ENCODE results near the gene SUCLG2.
"Not testable (repeated sequence)": the region's sequence is repeated elsewhere in the genome, so short reads cannot be mapped to it uniquely, and the experiment has no call there.

Gene SUCLG2

GRCh38 chr3:67605377-67605776, 49.0 kb downstream of the SUCLG2 start:
- DNase-seq = no peak

DNA sequence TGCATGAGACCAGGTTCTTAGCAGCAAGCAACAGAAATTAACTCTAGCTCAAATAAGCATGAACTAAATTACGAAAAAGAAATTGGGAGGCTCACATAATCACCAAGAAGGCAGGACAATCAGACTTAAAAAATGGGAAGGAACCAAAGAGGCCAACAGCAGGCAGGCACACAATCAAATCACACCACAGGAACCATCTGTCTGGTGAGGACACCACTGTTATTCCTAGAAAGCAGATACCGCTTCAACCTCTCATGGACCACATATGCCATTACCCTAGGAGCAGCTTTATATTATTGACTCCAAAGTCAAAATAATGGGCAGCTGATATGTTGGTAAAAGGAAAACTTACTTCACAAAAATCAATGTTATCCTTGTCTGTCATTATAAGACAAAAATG, 51.6 kb downstream of the SUCLG2 start:
- DNase-seq = no peak

- no peak for DNase-seq
Measured at GRCh38 chr3:67601919-67602608, 52.3 kb downstream of the SUCLG2 start.

GRCh38 chr3:67601385-67601784, 53.0 kb downstream of the SUCLG2 start:
- no peak for DNase-seq

- DNase-seq = no peak
Measured at GRCh38 chr3:67599821-67600220, 54.6 kb downstream of the SUCLG2 start.

GRCh38 chr3:67598814-67599556, 55.4 kb downstream of the SUCLG2 start:
- no peak for DNase-seq

DNA sequence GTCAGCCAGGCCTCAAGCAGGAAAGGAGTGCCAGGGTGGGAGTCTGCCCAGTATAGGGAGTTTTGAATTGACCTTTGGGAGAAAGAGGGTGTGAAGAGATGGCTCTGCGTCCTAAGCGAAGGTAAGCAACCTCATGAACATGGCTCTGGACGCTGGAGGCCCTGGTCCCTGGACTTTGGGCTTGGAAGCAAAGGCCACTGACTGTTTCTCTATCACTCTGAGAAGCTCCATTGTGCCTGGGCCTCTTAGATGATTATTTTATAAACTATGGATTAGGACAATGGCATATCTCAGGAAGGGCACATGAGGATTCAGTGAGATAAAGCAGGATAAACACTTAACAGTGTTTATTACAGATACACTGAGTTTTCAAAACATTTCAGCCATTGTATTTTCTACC, 59.0 kb downstream of the SUCLG2 start:
- no peak for DNase-seq

DNA sequence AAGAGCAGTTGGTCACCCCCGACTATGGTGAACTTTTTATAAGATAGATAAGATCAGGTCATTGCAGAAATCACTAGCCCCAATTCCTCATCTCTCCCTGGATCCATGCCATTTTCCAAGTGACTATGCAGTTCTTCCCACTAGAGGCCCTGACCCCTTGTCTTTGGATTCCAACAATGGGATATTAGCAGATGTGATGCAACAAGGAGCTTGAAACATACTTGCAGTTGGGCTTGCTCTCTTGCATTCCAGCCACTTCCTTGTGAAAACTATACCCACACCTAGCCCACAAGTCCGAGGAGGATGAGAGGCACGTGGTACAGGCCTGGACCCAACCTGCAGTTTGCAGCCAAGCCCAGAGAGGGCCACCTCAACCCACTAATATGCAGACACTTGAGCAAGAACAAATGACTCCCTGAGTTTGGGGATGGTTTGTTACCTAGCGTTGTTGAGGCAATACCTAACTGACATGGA, 60.6 kb downstream of the SUCLG2 start:
- no peak for DNase-seq

DNA sequence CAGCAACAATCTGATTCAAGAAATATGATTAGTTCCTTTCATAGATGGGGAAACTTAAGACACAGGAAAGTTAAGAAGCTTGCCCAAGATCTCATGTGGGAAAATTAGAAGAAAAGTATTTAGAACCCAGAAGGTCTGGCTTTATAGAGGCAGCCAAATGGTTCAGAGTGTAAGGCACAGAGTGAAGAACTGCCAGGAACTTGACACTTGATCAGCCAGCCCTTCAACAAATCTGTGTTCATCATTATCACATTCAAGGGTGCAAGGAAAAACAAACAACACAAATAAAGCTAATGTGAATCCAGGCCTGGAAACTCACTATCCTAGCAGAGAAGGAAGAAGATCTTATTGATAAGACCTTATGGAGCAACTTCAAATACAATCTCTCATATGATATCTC, 62.4 kb downstream of the SUCLG2 start:
- no peak for DNase-seq

DNA sequence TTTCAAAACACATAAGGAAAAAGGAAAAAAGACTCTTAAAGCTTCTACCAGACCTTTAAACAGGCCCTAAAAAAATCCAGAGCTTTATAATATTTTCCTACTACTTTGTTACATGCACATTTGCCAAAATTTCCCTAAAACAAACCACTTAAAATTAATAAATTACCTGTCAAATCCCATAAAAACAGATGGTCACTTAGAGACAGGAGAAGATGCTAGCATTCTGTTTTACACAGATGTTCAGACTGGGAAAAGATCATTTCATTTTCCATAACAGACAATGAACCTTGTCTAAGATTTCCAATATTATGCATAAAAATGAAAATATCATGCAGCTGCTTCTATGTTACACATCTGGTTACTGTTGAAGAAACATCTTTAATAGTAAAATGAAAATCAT, 66.6 kb downstream of the SUCLG2 start:
- no peak for DNase-seq

DNA sequence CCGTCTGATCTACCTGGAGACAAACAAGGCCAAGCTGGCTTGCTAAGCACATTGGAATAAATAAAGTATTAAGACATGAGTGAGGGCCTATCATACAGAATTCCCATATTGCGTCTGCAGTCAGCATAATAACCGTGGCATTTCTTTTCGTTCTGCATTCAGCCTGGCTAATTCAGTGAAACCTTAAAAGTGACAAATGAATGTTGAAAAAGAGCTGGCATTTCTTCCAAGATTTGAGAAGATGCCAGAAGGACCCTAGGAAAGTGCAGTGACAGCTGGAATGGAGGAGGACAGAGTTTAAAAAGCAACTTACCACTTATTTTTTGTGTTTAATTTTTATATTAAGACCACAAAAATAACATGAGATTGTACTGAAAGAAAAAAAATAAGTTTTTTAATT, 67.1 kb downstream of the SUCLG2 start:
- no peak for DNase-seq

- DNase-seq = not testable (repeated sequence)
Measured at GRCh38 chr3:67584608-67585007, 69.8 kb downstream of the SUCLG2 start.

DNA sequence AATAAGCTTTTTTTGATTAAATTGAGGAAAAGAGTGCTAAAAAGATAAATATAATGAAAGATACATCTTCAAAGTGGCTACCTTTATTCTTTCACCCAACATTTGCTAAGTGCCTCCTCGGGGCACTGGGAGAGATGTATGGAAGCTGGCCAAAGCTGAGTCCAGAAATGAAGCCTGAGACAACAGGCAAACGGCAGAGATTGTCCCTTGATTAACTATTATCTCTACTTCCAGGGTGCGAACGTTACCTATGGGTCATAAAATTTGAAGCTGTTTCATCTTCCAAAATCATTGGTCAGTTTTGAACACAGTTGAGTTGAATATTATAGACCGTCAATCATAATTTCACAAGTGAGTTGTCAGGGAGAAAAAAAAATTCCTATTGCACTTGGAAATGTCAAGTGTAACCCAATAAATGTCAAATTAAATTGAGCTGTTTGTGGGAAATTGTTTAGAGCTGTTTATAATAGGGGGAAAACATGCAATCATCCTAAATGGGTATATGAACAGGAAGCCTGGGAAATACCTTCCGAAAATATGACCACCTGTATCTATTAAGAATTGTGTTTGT, 73.9 kb downstream of the SUCLG2 start:
- no peak for DNase-seq

DNA sequence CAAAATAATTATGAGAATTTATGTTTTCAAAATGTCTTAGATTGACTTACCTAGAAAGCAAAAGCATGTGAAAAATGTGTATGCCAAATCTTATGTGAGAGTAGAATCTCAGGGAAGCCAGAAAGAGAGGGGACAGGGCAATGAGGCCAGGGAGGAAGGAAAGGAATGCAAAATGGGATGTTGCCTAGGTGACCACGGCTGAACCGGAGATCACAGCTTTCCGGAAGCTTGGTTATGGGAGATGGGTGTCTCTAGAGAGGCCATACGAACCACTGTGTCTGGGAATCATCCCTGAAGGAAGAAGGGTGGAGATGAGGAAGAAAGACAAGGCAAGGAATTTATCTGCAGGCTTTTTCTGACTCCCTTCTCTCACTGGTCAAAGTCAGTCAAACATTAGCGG, 76.0 kb downstream of the SUCLG2 start:
- DNase-seq = no peak

DNA sequence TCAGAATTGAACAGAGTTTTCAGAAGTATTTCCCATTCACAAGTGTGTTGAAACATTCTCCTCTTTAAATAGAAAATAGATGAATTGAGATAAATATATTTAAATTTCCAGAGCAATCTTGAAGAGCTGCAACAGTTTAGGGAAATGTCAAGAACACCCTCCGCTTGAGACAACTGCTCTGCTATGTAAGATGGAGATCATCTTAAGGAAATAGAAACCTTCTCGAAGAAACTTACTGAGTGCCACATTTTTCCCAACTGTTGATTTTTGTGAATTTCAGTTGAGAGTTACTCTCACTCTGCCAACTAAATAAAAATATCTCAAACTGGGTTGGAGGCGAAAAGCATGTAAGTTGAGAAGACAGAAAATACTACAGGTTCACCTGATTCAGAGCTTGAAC, 78.0 kb downstream of the SUCLG2 start:
- DNase-seq = no peak

- no peak for DNase-seq
Measured at GRCh38 chr3:67569324-67569723, 85.1 kb downstream of the SUCLG2 start.

DNA sequence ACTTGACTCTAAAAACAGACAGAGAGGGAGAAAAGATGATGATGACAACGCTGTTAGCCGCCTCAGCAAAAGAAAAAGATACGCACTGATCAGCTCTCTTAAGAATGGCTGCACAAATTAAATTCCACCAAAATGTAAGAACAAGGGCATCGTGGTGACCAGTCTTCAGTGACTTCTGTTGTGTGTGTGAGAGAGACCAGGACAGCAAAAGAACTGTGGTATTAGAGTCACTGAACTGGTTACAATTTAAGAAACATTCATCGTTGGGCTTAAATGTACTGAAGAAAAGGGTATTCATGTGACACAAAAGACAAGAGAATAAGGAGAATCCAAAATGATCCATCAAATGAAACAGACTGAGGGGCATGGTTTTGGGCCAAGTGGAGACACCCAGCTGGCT, 86.5 kb downstream of the SUCLG2 start:
- no peak for DNase-seq

GRCh38 chr3:67564973-67565372, 89.4 kb downstream of the SUCLG2 start:
- no peak for DNase-seq

- DNase-seq = no peak
Measured at GRCh38 chr3:67564008-67564407, 90.4 kb downstream of the SUCLG2 start.

- no peak for DNase-seq
Measured at GRCh38 chr3:67561667-67562394, 92.6 kb downstream of the SUCLG2 start.

- no peak for DNase-seq
Measured at GRCh38 chr3:67561266-67561665, 93.1 kb downstream of the SUCLG2 start.

GRCh38 chr3:67559029-67559605, 95.3 kb downstream of the SUCLG2 start:
- no peak for DNase-seq

DNA sequence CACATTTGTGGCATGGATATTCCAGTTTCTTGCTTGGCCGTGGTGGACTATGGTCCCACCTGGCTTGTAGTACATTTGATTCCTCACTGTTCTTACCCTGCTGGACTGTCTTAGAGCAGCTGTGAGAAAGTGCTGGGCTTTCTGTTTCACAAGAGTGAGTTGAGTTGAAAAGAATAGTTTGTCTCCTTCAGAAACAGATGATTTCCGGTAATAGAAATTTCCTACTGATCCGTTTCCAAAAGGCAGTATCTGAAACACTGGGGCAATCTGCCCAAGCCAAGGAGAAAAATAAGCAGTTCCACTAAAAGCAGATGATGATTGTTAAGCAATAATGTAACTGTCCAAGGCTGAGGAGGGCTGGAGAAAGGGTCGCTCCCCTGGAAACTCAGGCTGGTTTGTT, 96.0 kb downstream of the SUCLG2 start:
- DNase-seq = no peak

All from activated CD4-positive, alpha-beta T cell treated with anti-CD3 and anti-CD28 coated beads, Interleukin-2, amount 50 U/mL, for 1 hour (primary cell).